Medulla oblongata (tissue), 1 donor: Measurements from ENCODE around the gene SMIM22.

Source experiments
- DNase-seq: peaks from one replicate; pipeline ENCODE4 v3.0.0-alpha.2; 2015; ENCODE audit errors: extremely low spot score

The SMIM22 gene

DNA sequence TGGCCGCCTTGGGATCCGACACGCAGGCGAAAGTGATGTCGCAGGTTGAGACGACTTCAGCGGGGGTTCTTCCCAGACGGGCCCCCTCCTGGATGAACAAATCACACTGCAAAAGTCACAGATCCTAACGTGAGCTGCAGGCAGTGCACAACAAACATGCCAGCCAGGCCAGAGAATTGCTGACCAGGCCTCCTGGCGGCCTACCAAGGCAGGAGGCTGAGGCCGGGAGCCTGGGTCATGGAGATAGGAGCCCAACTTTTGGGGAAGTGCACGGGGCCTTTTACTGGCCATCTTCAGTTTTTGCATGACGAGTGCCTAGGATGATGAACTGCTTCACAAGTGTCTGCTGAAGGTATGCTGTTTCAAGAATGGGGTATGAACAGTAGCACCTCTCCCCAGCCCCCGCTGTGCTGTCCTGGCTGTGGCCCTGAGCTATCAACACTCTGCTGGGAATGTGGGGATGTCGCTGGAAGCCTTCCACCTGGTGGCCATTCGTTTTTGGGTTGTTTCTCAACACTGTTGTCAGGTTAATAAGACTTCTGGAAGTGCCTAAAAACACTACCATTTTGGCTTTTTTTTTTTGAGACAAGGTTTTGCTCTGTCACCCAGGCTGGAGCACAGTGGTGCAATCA lies 19.5 kb downstream of the SMIM22 start:
- no peak for DNase-seq

- DNase-seq, result no peak
Measured at GRCh38 chr16:4820652-4821051, 25.5 kb downstream of the SMIM22 start.

- DNase-seq, result no peak
Measured at GRCh38 chr16:4825196-4825595, 30.0 kb downstream of the SMIM22 start.

- no peak for DNase-seq
Measured at GRCh38 chr16:4826526-4826925, 31.4 kb downstream of the SMIM22 start.

- DNase-seq, result no peak
Measured at GRCh38 chr16:4826980-4827379, 31.8 kb downstream of the SMIM22 start.

DNA sequence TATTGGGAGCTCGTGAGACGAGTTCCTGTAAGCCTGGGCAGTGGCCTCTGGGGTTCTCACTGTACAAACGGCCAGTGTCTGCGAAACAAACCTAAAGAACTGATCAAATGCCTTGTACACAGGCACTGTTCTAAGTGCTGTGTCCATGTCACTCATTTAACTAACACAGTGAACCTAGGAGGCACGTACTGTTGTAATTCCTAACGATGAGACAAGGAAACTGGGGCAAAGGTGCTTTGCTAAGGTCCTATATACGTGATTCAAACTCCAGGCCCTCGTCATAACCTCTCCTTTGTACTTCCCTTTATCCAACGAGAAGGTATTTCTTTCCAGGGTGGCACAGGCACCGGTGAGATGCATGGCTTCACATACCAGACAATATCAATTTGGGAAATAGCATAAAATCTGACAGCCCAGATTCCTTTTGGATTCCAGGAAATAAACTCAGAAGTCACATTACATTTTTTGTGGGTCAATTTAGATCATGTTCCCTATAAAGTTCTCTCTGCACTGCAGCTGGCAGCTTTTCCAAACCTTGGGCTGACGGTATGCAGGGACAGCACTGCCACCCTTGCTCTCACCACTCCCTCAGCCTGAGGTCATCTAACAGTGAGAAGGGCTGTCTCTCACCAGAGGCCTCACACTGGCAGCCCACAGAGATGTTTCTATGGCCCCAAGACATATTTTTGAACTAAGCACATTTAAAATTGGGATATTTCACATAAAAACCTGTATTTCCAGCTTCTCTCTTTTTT lies 33.6 kb downstream of the SMIM22 start:
- no peak for DNase-seq

DNA sequence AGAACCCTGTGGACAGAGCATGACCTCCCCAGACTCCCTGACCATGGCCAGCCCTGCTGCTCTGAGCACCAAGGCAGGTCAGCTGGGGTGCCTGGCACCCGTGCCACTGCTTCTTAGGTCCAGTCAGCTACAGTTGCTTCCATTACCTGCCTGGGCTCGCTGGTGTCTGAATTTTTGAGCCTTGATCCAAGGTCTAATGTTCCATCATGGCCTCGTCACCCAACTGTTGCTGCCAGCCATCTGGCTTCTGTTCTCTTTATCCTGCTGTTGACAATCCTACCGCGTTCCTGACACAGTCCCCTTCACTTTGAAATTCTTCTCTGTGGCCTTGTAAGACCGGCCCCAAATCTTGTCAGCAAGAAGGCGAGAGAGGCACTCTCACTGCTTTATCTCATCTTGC lies 35.2 kb downstream of the SMIM22 start:
- no peak for DNase-seq

DNA sequence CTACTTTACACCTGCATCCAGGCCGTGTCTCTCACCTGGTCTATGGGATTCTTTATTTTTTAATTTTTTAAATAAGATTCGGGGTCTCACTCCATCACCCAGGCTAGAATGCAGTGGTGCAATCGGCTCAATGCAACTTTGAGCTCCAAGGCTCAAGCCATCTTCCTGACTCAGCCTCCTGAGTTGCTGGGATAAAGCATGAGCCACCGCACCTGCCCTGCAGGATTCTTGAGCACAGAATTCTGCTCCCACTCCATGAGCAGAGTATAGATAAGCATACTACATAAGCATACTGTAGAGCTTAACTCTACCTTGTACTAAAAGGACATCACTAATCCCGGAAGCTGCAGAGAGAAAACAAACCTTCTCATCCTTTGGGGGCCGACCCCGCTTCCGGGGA lies 36.4 kb downstream of the SMIM22 start:
- DNase-seq, result no peak

DNA sequence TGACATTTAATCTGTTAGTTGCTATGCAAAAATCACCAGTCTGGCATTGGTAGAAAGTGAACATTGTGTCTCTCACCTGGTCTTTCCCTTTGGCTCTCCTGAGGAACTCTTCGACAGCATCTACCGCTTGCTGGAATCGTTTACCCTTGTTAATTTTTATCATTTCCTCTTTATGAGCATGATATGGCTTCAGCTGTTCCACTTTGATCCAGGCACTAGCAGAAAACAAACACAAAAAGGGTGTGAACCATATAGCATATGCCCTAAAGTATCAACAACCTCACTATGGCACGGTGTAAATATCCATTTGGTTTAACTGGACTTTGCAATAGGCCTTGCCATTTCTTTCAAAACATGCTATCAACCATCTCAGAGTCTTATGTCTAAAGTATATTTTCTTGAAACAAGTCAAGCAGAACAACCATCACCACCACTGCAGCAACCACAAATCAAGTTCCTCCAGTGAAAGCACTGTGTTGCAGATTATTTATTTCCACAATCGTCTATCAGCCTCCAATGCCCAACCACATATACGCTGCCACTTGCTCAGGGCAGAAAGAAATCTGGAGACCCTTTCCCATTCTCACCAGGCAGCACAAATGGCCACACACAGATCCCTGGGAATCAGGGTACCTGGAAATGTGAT lies 37.7 kb downstream of the SMIM22 start:
- no peak for DNase-seq

DNA sequence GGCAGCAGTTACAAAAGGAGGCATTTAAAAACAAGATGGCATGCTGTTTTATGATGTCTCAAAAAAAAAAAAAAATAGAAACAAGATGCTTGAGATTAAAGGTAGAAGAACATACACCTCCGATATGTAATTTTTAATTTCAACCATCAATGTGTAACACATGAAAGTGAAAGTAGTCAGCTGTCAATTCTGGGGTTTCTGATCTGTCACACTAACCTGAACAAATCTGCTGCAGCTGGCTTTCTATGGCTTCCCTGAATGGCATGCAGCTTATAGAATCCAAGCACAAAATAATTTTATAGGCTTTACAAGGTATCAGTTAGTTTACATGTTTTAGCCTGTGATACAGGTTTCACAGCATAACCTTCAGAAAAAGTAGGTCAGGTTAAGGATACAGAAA lies 38.4 kb downstream of the SMIM22 start:
- DNase-seq, result no peak

- no peak for DNase-seq
Measured at GRCh38 chr16:4836727-4837126, 41.6 kb downstream of the SMIM22 start.

- no peak for DNase-seq
Measured at GRCh38 chr16:4837733-4838501, 42.7 kb downstream of the SMIM22 start.

GRCh38 chr16:4839942-4840341 lies 44.8 kb downstream of the SMIM22 start:
- DNase-seq, result no peak

- DNase-seq, result no peak
Measured at GRCh38 chr16:4840984-4841383, 45.8 kb downstream of the SMIM22 start.
